Measurements from ENCODE around the gene RBM11.

The RBM11 gene

DNA sequence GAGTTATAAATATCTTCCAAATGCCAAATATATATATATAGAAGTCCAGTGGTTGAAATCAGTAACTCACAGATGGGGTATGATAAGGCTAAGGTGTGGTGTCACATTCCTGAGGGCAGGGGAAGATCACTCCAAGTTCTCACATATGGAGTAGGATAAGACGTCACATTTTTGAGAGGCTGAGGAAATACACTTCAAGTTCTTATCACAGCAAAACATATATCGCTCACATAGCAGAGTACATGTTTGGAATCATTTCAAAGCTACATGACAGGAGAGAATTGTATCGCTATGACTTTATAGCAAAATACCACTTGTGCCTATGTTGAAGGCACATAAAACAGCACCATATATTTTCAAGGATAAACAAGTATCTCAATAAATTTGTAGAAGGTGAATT is 55.1 kb downstream of the RBM11 start:
- peak; percentile 91 for DNase-seq (ENCODE audit: low spot score)

DNA sequence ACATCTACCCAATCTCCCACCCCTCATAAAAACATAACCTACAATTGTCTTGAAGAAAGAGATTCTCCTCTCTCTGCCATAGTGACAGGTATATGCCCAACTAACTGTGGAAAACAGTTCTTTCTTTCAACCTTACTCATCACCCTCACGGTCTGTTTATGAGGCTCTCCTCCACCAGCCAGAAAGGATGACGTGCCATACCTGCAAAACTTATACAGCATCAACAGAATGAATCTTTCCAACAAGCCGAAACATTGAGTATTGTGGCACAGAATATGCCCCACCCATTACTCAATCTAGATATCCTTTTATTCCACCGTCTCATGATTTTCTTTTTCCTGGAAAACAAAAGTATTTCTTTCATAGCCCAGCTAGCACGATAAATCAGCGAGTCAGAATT is 55.7 kb downstream of the RBM11 start:
- DNase-seq (ENCODE audit: low spot score), result peak; percentile 72

DNA sequence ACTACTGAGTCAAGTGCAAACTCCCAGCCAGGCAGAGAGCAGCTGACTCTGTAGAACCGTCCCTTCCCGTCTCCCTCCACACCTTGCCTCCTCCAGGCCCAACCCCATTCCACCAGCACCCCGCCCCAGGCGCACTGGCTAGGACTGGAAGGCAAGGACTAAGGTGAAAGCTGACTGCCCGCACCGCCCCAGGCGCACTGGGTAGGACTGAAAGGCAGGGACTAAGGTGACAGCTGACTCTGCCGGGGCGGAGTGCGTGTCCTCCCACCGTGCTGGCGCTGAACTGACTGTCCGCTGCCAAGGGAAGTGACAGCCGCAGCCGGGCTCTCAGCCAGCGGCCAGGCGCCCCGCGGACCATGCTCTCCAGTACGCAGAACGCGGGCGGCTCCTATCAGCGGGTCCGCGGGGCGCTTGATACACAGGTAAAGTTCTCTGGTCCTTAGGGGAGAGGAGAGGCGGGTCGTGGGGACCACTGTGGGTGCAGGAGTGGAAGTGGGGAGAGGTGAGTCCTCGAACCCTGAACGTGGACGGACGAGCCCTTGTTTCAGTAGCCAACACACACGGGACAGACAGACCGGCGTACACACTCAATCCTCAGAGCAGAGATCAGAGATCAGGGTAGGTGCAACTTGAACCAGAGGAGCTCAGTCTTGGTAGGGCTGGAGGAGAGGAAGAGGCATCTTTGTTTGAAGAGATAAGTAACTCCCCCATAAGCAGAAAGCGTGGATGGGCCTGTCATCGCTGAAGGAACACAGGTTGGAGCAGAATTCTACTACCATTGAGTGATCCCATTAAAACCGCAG is 58.0 kb downstream of the RBM11 start:
- peak; percentile 90 for DNase-seq (ENCODE audit: low spot score)

DNA sequence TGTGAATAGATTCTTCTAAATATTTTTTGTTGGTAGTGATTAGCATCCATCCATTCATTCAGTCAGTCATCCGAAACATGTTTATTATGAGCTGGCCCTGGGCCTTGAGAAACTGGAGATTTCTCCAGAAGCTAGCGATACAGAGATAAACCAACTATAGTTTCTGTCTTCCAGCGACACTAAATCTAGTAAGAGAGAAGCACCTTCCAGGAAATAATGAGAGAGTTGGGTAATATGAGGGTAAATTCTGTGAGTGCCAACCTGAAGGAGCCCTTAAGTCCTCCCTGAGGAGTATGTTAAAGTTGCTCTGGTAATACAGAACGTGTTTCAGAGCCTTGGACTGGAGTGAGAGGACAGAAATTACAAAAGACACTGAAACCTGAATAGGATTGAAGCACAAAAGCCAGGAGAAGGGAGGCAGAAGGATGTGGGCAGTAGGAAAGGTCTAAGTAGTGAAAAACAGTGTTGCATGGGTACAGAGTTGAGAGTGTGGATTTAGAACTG is 59.8 kb downstream of the RBM11 start:
- DNase-seq (ENCODE audit: low spot score), result peak; percentile 62

Data from hematopoietic multipotent progenitor cell treated with erythropoietin and hydrocortisone succinate and interleukin-3 and kit ligand, for 17 days (in vitro differentiated cells).